Fibroblast of lung (primary cell): ENCODE data around the gene TMPRSS11F.

Experiments used
- CTCF ChIP-seq, 2 donors: IDR thresholded peaks in 1 of 2; conservative IDR thresholded peaks in 1 of 2; 1 replicate in 1 of 2; 2 replicates in 1 of 2; pipeline ENCODE4 v1.5.1; 2011 to 2012; ENCODE audit warnings: low read length in 2 of 2, control low read depth in 1 of 2, inconsistent platforms in 1 of 2, low read depth in 1 of 2, mild to moderate bottlenecking in 1 of 2
- EZH2 ChIP-seq: IDR thresholded peaks from 2 replicates; pipeline ENCODE4 v1.5.1; 2012; ENCODE audit warnings: low read length, control low read depth, mild to moderate bottlenecking; ENCODE audit errors: missing control alignments

- no peak for TF ChIP-seq CTCF (conservative IDR thresholded peaks at IDR 0.05 in 1 of 2, IDR thresholded peaks at IDR 0.05 in 1 of 2; ENCODE audit: low read depth in 1 of 2, low read length in 2 of 2)
- no peak for TF ChIP-seq EZH2
Measured at GRCh38 chr4:68077737-68078136, 51.9 kb downstream of the TMPRSS11F start.
